Measurements from ENCODE around the gene FAR1. TPM values are rescaled to one million over a fixed set of nuclear protein-coding genes. Genes with fewer than 3 reads are reported as not detected.
A peak's percentile ranks its signal among the peaks of the same experiment; 100 is the strongest.

Gene FAR1
- polyA plus RNA-seq, 3 donors, result 47.2 to 77.0 (median 52.6) TPM

DNA sequence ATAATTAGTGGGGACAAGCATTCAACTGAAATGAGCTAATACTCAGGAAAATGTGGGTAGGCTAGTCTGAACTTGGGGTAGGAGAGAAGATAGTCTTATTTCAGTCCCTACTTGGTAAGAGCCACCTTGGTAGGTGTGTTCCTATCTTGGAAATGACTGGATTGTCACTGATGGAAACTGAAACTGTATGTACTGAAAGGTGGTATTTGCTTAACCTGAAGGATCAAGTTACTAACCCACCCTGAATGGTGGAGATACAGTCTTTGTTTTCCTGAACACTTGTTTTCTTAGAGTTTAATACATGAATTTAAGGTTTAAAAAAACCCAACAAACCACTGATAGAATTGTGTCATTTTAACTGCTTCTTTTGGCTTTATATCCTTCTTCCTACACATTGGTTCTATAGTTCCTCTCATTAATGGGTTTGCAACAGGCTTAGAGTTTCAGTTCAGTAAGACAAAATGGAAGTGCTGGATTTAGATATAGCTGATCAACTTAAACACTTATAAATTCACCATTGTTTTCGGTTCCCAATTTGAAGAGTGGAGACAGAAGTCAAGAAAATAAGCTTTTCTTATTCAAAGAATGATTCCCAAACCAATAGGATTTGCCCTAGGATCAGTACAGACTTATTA lies 4.2 kb downstream of the FAR1 start:
- Histone ChIP-seq H3K79me2 (ENCODE audit: insufficient read depth, low read length) (peaks cover 94% of the 10 kb centered on the region), H3K36me3 (replicated peaks in 1 of 2; ENCODE audit: control insufficient read depth in 1 of 2, insufficient read depth in 2 of 2, low read length in 2 of 2) (no peaks in the 10 kb centered on the region), H3K27me3 (ENCODE audit: control insufficient read depth in 2 of 2, insufficient read depth in 2 of 2, low read length in 2 of 2) (no peaks in the 10 kb centered on the region), H3K9ac (ENCODE audit: insufficient read depth, low read length, poor library complexity, severe bottlenecking) (peak overlapping the region; percentile 47), H3K27ac (ENCODE audit: low read depth in 1 of 2, low read length in 2 of 2) (peak overlapping the region; percentile 70 to 83), H3K4me1 (ENCODE audit: control insufficient read depth in 1 of 2, insufficient read depth in 2 of 2, low read length in 2 of 2) (peaks cover 69 to 89% of the 10 kb centered on the region in 2 donors), H4K20me1 (ENCODE audit: insufficient read depth, low read length) (no peaks in the 10 kb centered on the region), H3K9me3 (replicated peaks in 1 of 2; ENCODE audit: control insufficient read depth in 1 of 2, insufficient read depth in 1 of 2, low read length in 2 of 2) (no peaks in the 10 kb centered on the region), H2AFZ (ENCODE audit: insufficient read depth, low read depth, low read length, poor library complexity, severe bottlenecking) (peak overlapping the region; percentile 58), H3K4me3 (replicated peaks in 1 of 3; ENCODE audit: low read depth in 2 of 3, low read length in 3 of 3) (peak overlapping the region; percentile 11 to 94 (median 42)), H3K4me2 (replicated peaks; ENCODE audit: extremely low read depth, low read length, poor library complexity, severe bottlenecking) (peak overlapping the region; percentile 91)
- peaks cover 4 to 7% of the 10 kb centered on the region in 2 donors for H3K36me3 Mint-ChIP-seq
- H3K4me3 Mint-ChIP-seq, result peak overlapping the region; percentile 62 to 81
- H3K27ac Mint-ChIP-seq, result peak overlapping the region; percentile 83 to 98 (median 92)
- H3K27me3 Mint-ChIP-seq (ENCODE audit: low read depth in 3 of 3), result peaks cover 0 to 3% (median 1%) of the 10 kb centered on the region in 3 donors
- peak; percentile 6 to 40 (median 27) for DNase-seq
- TF ChIP-seq, protein P1, sequence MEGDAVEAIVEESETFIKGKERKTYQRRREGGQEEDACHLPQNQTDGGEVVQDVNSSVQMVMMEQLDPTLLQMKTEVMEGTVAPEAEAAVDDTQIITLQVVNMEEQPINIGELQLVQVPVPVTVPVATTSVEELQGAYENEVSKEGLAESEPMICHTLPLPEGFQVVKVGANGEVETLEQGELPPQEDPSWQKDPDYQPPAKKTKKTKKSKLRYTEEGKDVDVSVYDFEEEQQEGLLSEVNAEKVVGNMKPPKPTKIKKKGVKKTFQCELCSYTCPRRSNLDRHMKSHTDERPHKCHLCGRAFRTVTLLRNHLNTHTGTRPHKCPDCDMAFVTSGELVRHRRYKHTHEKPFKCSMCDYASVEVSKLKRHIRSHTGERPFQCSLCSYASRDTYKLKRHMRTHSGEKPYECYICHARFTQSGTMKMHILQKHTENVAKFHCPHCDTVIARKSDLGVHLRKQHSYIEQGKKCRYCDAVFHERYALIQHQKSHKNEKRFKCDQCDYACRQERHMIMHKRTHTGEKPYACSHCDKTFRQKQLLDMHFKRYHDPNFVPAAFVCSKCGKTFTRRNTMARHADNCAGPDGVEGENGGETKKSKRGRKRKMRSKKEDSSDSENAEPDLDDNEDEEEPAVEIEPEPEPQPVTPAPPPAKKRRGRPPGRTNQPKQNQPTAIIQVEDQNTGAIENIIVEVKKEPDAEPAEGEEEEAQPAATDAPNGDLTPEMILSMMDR (IDR thresholded peaks at IDR 0.05), result no peak
- peaks cover 0 to 6% (median 0%) of the 10 kb centered on the region in 7 donors for H3K9me3 Mint-ChIP-seq
- no CpG with 5 or more reads among the region's 1 CpG for WGBS (ENCODE audit: insufficient coverage)
- intact Hi-C loops (cut with micrococcal nuclease), result no loop called here
- peaks cover 72% of the 10 kb centered on the region for H3K4me1 Mint-ChIP-seq

DNA sequence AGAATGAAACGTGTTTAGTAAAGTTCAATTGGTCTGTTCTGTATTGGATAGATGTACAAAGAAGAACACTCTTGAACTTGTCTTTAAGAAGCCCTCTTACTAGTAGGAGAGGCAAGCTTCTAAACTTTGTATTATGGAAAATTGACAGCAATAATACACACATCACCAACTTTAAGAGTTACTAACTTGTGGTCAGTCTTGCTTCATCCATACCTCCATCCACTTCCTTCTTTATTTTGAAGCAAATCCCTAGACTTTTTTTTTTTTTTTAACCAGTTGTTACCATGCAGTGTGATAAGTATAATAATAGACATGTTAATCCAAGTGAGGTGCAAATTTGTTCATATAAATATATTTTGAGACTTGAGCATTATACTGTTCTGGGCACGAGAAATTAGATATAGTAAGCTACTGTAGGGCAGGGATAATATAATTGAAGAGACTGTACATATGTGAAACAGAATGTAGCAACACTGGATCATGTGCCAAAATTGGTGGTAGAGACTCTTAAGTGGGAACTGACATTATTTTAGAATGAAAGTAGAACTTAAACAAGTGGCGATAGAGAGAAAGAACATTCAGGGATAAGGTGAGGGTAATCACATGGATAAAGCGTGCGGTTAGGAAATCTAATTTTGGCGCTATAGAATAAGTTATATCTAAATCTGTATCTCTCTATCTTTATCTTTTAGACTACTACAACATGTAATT lies 6.5 kb downstream of the FAR1 start:
- Histone ChIP-seq H3K4me3 (replicated peaks in 1 of 3; ENCODE audit: low read depth in 2 of 3, low read length in 3 of 3) (peak overlapping the region; percentile 55 to 95 (median 79)), H3K4me2 (replicated peaks; ENCODE audit: extremely low read depth, low read length, poor library complexity, severe bottlenecking) (peak overlapping the region; percentile 91), H3K9me3 (replicated peaks in 1 of 2; ENCODE audit: control insufficient read depth in 1 of 2, insufficient read depth in 1 of 2, low read length in 2 of 2) (no peaks in the 10 kb centered on the region), H3K36me3 (replicated peaks in 1 of 2; ENCODE audit: control insufficient read depth in 1 of 2, insufficient read depth in 2 of 2, low read length in 2 of 2) (no peaks in the 10 kb centered on the region), H3K27me3 (ENCODE audit: control insufficient read depth in 2 of 2, insufficient read depth in 2 of 2, low read length in 2 of 2) (no peaks in the 10 kb centered on the region), H3K79me2 (ENCODE audit: insufficient read depth, low read length) (peaks cover 98% of the 10 kb centered on the region), H2AFZ (ENCODE audit: insufficient read depth, low read depth, low read length, poor library complexity, severe bottlenecking) (no peak overlapping the region), H3K27ac (ENCODE audit: low read depth in 1 of 2, low read length in 2 of 2) (peak overlapping the region; percentile 81 to 93), H3K4me1 (ENCODE audit: control insufficient read depth in 1 of 2, insufficient read depth in 2 of 2, low read length in 2 of 2) (peaks cover 78 to 99% of the 10 kb centered on the region in 2 donors), H3K9ac (ENCODE audit: insufficient read depth, low read length, poor library complexity, severe bottlenecking) (peak overlapping the region; percentile 61), H4K20me1 (ENCODE audit: insufficient read depth, low read length) (peaks cover 4% of the 10 kb centered on the region)
- Mint-ChIP-seq H3K36me3 (peaks cover 4 to 7% of the 10 kb centered on the region in 2 donors), H3K4me1 (peaks cover 79% of the 10 kb centered on the region), H3K4me3 (peak overlapping the region; percentile 74 to 83), H3K27me3 (ENCODE audit: low read depth in 3 of 3) (peaks cover 0 to 3% (median 1%) of the 10 kb centered on the region in 3 donors), H3K27ac (peak overlapping the region; percentile 98 to 99 (median 98)), H3K9me3 (peaks cover 0 to 2% (median 0%) of the 10 kb centered on the region in 7 donors)
- WGBS (ENCODE audit: insufficient coverage), result 0% methylated on average over 1 of the region's 6 CpGs
- peak; percentile 84 to 93 (median 92) for DNase-seq
- intact Hi-C loops (cut with micrococcal nuclease), result no loop called here
- TF ChIP-seq, protein P1 (IDR thresholded peaks at IDR 0.05), result no peak

Measured in CD14-positive monocyte (primary cell).